T-helper 1 cell treated with Interleukin-12 subunit alpha and Interleukin-12 subunit beta and Interleukin-4 antibody, amounts not matched to agents 30 ng/mL and 1 ng/mL, for 36 hours (primary cell): ENCODE data around the gene MRGPRX1. TPM values are rescaled to one million over a fixed set of nuclear protein-coding genes. Genes with fewer than 3 reads are reported as not detected.
"Not testable (repeated sequence)": the region's sequence is repeated elsewhere in the genome, so short reads cannot be mapped to it uniquely, and the experiment has no call there.

ENCODE experiments used
- intact Hi-C: fragments of 100-400 bp; cut with micrococcal nuclease; formaldehyde crosslinking; loops from one replicate; pipeline ENCODE4 v1.15.1; 2024
- total RNA-seq: library from RNA; stranded (reverse); gene quantifications from 2 replicates; pipeline ENCODE4 v1.2.3, GENCODE V29; 2022

Gene MRGPRX1
- not detected in 2 replicates for total RNA-seq

DNA sequence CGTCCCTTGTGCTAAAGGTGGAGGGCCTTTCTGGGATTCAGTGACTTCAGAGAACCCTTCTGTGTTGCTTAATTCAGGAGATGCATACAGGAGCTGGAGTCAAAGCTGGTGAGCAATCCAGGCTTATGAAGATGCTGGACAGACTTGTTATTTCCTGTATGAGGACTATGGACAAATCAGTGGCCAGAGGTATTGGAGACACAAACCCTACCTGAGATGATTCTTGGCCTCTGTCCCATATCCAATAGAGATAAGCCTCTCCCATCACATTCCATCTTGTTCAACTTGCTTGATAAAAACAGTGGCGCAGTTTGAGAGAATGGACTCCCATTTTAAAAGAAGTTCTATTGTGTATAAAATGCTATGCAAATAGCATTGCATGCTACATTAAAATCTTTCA lies at the start of gene MRGPRX1:
Gene MRGPRX1 (minus strand): TSS at position 101 of the 400 bp plus-strand sequence. CDS start 4,630 bp downstream, outside the sequence.
- intact Hi-C loops: no loop called here

- intact Hi-C loops: no loop called here
Measured at GRCh38 chr11:18987454-18988231, 48.4 kb upstream of the MRGPRX1 start.

GRCh38 chr11:18986744-18987143 lies 47.5 kb upstream of the MRGPRX1 start:
- intact Hi-C loops: no loop called here

DNA sequence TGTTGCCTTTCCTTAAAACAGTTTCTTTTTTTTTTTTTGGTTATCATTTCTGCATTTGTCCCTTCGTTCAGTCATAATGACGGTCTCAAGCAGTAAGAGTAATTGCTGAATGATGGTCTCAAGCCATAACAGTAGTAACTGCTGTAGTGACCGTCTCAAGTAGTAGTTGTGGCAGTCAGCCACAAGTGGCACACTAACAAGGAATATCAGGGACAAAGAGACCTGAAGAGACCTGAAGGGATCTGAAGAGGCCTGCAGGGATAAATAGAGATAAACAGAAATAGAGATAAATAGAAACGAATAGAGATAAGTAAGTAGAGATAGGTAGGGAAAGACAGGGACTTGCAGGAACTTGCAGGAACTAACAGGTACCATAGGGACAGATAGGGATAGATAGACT lies 42.7 kb upstream of the MRGPRX1 start:
- intact Hi-C loops: no loop called here

GRCh38 chr11:18974192-18974591 lies 35.0 kb upstream of the MRGPRX1 start:
- intact Hi-C loops: no loop called here

GRCh38 chr11:18972336-18972735 lies 33.1 kb upstream of the MRGPRX1 start:
- intact Hi-C loops: no loop called here

DNA sequence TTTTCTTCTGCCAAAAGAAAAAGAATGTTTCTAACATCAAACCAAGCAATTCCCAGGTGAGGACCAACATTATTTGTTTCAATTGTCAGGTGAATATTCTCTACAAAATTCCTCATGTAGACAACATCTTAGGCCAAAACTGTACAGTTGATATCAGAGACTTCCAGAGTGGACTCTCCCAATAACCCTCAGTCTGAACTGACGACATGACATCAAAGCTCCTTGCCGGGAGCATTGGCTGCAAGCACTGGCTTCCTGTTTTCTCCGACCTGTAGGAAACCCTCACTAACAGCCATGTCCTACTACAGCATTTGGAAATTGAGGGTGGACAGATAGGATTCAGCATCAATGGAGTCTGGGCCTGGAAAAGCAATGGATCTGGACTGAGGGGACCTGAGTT lies 30.5 kb upstream of the MRGPRX1 start:
- intact Hi-C loops: no loop called here

DNA sequence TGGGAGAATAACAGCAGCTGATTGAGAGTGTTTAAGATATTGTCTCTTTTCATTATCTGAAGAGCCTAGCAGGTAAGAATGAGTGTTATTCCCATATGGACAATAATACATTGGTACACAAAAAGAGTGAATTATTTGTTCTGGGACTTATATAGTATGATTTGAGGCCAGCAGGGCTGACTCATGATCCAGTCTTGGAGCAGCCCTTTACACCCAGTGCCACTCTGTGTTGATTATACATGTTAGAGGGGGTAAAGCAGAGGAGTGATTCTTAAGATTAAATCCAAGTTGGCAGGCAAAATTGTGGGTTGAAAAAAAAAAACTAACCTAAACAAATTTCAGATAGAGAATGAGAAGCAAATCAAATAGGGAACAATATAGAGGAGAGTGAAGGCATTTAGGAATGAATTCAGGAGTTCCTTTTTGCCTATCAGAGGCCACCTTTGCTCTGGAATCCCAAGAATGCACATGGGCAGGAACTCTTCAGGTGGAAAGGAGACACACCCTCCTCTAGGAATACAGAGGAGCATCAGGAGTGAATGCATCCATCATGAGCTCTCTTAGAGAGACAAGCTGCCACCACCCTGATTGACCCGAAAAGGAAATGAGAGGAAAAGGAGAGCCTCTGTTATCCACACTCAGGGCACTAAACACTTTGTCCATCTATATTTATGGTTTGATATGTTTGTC lies 19.2 kb upstream of the MRGPRX1 start:
- intact Hi-C loops: no loop called here

- intact Hi-C loops: no loop called here
Measured at GRCh38 chr11:18956630-18957029, 17.4 kb upstream of the MRGPRX1 start.

DNA sequence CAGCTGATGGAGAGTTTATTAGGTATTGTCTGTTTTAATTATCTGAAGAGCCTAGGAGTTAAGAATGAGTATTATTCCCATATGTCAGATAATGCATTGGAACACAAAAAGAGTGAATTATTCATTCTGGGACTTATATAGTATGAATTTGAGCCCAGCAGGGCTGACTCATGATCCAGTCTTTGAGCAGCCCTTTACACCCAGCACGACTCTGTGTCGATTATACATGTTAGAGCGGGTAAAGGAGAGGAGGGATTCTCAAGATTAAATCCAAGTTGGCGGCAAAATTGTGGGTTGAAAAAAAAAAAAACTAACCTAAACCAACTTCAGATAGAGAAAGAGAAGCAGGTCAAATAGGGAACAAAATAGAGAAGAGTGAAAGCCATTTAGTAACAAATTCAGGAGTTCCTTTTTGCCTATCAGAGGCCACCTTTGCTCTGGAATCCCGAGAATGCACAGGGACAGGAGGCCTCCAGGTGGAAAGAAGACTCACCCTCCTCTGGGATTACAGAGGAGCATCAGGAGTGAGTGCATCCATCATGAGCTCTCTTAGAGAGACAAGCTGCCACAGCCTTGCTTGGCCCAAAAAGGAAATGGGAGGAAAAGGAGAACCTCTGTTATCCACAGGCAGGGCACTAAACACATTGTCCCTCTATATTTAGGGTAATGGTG lies 3.1 kb downstream of the MRGPRX1 start:
- intact Hi-C loops: no loop called here

DNA sequence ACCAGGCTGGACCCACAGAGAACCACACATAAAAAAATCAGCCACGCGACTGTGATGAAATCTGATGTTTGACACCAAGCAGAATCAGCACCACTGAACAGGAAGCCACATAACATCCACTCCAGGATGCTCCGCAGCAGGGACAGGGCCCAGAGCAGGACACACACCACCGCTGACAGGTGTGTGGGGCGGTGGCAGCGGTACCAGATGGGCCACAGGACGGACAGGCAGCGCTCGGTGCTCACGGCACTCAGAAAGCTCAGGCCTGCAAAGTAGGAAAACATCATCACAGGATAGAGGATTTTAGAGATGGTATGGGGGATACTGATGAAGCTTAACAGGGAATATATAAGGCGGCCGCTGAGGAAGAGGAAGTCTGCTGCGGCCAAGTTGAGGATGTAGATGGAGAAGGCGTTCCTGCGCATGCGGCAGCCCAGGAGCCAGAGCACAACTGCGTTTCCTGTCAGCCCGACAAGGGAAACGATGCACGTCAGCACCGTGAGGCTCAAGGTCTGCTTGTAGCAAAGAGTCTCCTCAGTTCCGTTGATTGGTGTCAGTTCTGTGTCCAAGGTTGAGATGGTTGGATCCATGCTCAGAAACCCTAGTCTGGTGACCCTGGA lies 4.9 kb downstream of the MRGPRX1 start:
- intact Hi-C loops: no loop called here

DNA sequence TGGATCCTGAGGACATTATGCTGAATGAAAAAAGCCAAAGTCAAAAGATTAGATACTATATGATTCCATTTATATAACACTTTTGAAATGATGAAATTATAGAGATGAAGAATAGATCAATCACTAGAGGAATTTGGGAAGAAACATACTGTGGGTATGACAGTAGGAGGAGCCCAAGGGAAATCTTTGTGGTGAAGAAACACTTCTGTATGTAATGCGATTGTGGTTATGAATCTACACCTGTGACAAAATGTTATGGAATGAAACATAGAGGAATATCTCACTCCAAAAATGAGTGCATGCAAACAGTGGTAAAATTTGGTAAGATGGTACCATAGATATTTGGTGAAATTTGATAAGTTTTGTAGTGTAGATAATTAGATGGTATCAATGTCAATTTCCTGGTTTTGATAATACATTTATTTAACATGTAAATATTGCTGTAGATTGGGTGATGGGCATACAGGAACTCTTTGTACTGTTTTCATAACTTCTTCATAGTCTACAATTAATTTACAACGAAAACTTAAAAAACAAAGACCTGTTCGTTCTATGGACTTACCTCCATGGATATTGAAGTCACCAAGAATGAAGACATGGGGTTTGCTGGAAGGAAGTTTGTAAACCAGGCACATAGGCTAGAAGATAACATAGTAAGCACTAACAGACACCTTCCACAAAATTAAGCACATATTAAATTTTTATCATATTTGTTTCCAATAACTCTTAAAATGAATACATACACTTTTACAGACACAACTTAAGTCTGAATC lies 11.5 kb downstream of the MRGPRX1 start:
- intact Hi-C loops: loop anchor here (2.0 kb wide), 1 partner anchor 13 kb away; no protein-coding TSS in a partner anchor

GRCh38 chr11:18925426-18925825 lies 13.8 kb downstream of the MRGPRX1 start:
- intact Hi-C loops: not testable (repeated sequence)

DNA sequence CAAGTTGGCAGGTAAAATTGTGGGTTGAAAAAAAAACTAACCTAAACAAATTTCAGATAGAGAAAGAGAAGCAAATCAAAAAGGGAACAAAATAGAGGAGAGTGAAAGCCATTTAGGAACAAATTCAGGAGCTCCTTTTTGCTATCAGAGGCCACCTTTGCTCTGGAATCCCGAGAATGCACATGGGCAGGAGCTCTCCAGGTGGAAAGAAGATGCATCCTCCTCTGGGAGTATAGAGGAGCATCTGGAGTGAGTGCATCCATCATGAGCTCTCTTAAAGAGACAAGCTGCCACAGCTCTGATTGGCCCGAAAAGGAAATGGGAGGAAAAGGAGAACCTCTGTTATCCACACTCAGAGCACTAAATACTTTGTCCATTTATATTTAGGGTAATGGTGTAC lies 26.3 kb downstream of the MRGPRX1 start:
- intact Hi-C loops: no loop called here

- intact Hi-C loops: no loop called here
Measured at GRCh38 chr11:18907391-18907790, 31.8 kb downstream of the MRGPRX1 start.

DNA sequence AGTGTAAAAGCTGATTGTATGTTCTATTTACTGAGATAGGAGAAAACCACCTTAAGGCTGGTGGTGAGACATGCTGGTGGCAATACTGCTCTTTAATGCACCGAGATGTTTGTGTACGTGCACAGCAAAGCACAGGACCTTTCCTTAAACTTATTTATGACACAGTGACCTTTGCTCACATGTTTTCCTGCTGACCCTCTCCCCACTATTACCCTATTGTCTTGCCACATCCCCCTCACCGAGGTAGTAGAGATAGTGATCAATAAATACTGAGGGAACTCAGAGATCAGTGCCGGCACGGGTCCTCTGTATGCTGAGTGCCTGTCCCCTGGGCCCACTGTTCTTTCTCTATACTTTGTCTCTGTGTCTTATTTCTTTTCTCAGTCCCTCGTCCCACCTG lies 38.6 kb downstream of the MRGPRX1 start:
- intact Hi-C loops: not testable (repeated sequence)

DNA sequence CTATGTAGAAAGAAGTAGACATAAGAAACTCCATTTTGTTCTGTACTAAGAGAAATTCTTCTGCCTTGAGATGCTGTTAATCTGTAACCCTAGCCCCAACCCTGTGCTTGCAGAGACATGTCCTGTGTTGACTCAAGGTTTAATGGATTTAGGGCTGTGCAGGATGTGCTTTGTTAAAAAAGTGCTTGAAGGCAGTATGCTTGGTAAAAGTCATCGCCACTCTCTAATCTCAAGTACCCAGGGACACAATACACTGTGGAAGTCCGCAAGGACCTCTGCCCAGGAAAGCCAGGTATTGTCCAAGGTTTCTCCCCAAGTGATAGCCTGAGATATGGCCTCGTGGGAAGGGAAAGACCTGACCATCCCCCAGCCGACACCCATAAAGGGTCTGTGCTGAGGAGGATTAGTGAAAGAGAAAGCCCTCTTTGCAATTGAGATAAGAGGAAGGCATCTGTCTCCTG lies 39.0 kb downstream of the MRGPRX1 start:
- intact Hi-C loops: not testable (repeated sequence)

DNA sequence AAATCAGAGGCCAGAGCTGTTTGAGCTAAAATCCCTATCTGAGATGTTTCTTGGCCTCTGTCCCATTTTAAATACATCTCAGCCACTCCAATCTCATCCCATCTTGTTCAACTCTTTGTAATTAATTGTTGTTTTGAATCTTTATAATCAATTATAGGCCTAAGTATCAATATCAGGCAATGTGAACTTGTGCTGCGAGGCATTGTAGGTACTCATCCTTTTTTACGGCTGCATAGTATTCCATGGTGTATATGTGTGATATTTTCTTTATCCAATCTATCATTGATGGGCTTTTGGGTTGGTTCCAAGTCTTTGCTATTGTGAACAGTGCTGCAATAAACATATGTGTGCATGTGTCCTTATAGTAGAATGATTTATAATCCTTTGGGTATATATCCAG lies 47.5 kb downstream of the MRGPRX1 start:
- intact Hi-C loops: not testable (repeated sequence)

DNA sequence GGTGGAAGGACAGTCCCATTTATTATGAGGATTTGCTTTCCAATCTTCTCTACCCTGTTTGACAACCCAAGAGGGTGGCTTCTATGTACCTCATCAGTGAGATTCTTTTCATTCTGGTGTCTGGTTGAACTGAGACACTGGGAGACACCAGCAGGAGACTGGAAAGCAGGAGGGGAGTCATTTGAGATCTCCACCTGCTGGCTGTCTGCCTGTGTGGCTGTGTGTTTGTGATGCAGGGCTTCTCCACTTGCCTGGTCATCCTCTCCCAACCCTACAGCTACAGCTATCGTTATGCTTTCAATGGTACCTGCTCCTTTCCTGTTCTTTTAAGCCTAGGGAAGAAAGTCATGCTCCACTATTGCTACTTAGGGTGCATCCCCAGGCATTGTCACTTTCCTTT lies 48.6 kb downstream of the MRGPRX1 start:
- intact Hi-C loops: no loop called here
